Right lobe of liver (tissue), 6 donors: ENCODE measurements around the gene SLC27A3. TPM values are rescaled to one million over a fixed set of nuclear protein-coding genes. Genes with fewer than 3 reads are reported as not detected.
A peak's percentile ranks its signal among the peaks of the same experiment; 100 is the strongest.

Experiments used
- ATAC-seq, 4 donors: fragments of 200-7000 bp; cut with Tn5 transposase; one replicate each; pipeline ENCODE4 v1.9.1; 2020; ENCODE audit warnings: mild to moderate bottlenecking in 4 of 4, moderate library complexity in 4 of 4
- DNase-seq, 3 donors: peaks; one replicate each; pipeline ENCODE4 v3.0.0-alpha.2; 2020
- H3K27ac ChIP-seq, 3 donors: fragments of 200-600 bp; one replicate each; pipeline ENCODE4 v1.8.0; 2022
- H3K27me3 ChIP-seq, 2 donors: fragments of 200-600 bp; one replicate each; pipeline ENCODE4 v1.8.0; 2022
- H3K36me3 ChIP-seq, 4 donors: fragments of 200-600 bp; sonication (generic) in 1 of 4; one replicate each; pipeline versions ENCODE4 v1.5.1 to v1.8.0; 2017 to 2022; ENCODE audit warnings: control low read depth in 1 of 4
- H3K4me1 ChIP-seq, 4 donors: fragments of 200-600 bp; sonication (generic) in 1 of 4; one replicate each; pipeline versions ENCODE4 v1.5.1 to v1.8.0; 2017 to 2022; ENCODE audit warnings: control low read depth in 1 of 4
- H3K4me3 ChIP-seq, 3 donors: fragments of 200-600 bp; one replicate each; pipeline ENCODE4 v1.8.0; 2022
- H3K9me3 ChIP-seq, 4 donors: fragments of 200-600 bp; sonication (generic) in 1 of 4; one replicate each; pipeline versions ENCODE4 v1.5.1 to v1.8.0; 2017 to 2022; ENCODE audit warnings: control low read depth in 1 of 4
- CTCF ChIP-seq, 4 donors: fragments of 200-600 bp in 3 of 4; fragments of 450-650 bp in 1 of 4; IDR thresholded peaks; one replicate each; pipeline versions ENCODE4 v1.5.1 to v1.8.0; 2016 to 2022; ENCODE audit warnings: antibody characterized with exemption in 4 of 4, mild to moderate bottlenecking in 2 of 4
- POLR2A ChIP-seq: fragments of 450-650 bp; IDR thresholded peaks from one replicate; pipeline ENCODE4 v1.6.1; 2017; ENCODE audit warnings: antibody characterized with exemption, mild to moderate bottlenecking
- WGBS: methylation state at CpG from one replicate; pipeline ENCODE4 v1.1.6; 2018; ENCODE audit warnings: low coverage, low lambda C conversion rate; ENCODE audit not compliant: insufficient coverage; ENCODE audit errors: missing lambda C conversion rate; 5-methylcytosine and 5-hydroxymethylcytosine counted together
- intact Hi-C, 2 donors: fragments of 100-400 bp; cut with DNase I; formaldehyde crosslinking; loops; one replicate each; pipeline versions ENCODE4 v1.11.2 to v1.14.1; 2022
- long read RNA-seq: library from polyadenylated mRNA; unstranded; transcript quantifications from one replicate; pipeline ENCODE4 v2.0.0, GENCODE V29; 2019
- total RNA-seq, 6 experiments: library from RNA; depleted of rRNA in 2 of 6; stranded (reverse); fragments of >200 nt in 2 of 6; fragmentation: NEBNext Ultra II Directional in 3 of 6; extraction: Animal tissue kit (Norgen Biotek cat#: 25700) in 3 of 6; gene quantifications; one replicate each; pipeline versions ENCODE4 v1.1.0 to v1.2.4, GENCODE V29; 2016 to 2023
- donor health status: DM: no; HTN: yes; CAD: no.
- donor health status: DM: no; HTN: no; CAD: no.
- donor health status: DM: no; HTN: no; CAD: no.
- donor health status: DM: no; HTN: yes; CAD: no.
- donor health status: DM: no; HTN: yes; CAD: no.

The SLC27A3 gene
- total RNA-seq = 10 to 100 TPM; 25.4 to 50.4 (median 36.9) TPM
- long read RNA-seq = 0 reads

- Histone ChIP-seq H3K36me3 (peaks cover 0 to 28% (median 3%) of the 10 kb centered on the region in 4 donors), H3K4me3 (peak within 1 kb of the TSS; percentile 61 to 73 (median 68)), H3K4me1 (peaks cover 0 to 43% (median 18%) of the 10 kb centered on the region in 4 donors), H3K27me3 (no peaks in the 10 kb centered on the region), H3K27ac (peak within 1 kb of the TSS; percentile 63 to 83 (median 76)), H3K9me3 (no peaks in the 10 kb centered on the region)
- DNase-seq (peak; percentile 80 to 88 (median 84)), ATAC-seq (peak; percentile 61 to 77 (median 69))
- WGBS = under 1% methylated on average over 29 of the region's 35 CpGs
- intact Hi-C loops = loop anchor here in 1 of 2 donors (10.0 kb wide), 1 partner anchor 100 kb away; the partner anchor contains the start of genes ILF2 and NPR1
- TF ChIP-seq CTCF (IDR thresholded peaks at IDR 0.05) (no peak), POLR2A (peak; percentile 14)
These were observed at the start of gene SLC27A3 for GRCh38 chr1:153774780-153775457. SLC27A3 (plus strand) TSS chr1:153775407; CDS start chr1:153775498, 91 bp downstream.

GRCh38 chr1:153727463-153728304 lies 47.5 kb upstream of the SLC27A3 start, which contains the start of gene INTS3:
INTS3 (plus strand) TSS chr1:153728050; CDS start chr1:153728635, 585 bp downstream.
- WGBS = 1% methylated on average over 26 of the region's 49 CpGs
- TF ChIP-seq POLR2A (peak; percentile 46), CTCF (IDR thresholded peaks at IDR 0.05) (no peak)
- ATAC-seq (peak; percentile 98 to 100 (median 99)), DNase-seq (peak; percentile 100)
- intact Hi-C loops = no loop called here
- Histone ChIP-seq H3K36me3 (no peaks in the 10 kb centered on the region), H3K9me3 (no peaks in the 10 kb centered on the region), H3K4me3 (peak within 1 kb of the TSS; percentile 75 to 87 (median 80)), H3K27me3 (no peaks in the 10 kb centered on the region), H3K27ac (peak within 1 kb of the TSS; percentile 93 to 98 (median 95)), H3K4me1 (peaks cover 0 to 16% (median 2%) of the 10 kb centered on the region in 4 donors)

GRCh38 chr1:153728305-153729066 lies 46.7 kb upstream of the SLC27A3 start:
- peak overlapping the region; percentile 93 to 98 (median 95) for H3K27ac ChIP-seq
- intact Hi-C loops = no loop called here
- DNase-seq (peak; percentile 41 to 62 (median 50)), ATAC-seq (peak in 3 of 4 donors; percentile 6 to 22 (median 20))
- H3K4me3 ChIP-seq = peak overlapping the region; percentile 75 to 87 (median 80)
- 0% methylated on average over 18 of the region's 19 CpGs for WGBS
- TF ChIP-seq POLR2A = no peak
- no peak for TF ChIP-seq CTCF (IDR thresholded peaks at IDR 0.05)
- peaks cover 0 to 17% (median 2%) of the 10 kb centered on the region in 4 donors for H3K4me1 ChIP-seq
- H3K27me3 ChIP-seq = no peaks in the 10 kb centered on the region
- H3K36me3 ChIP-seq = no peaks in the 10 kb centered on the region
- H3K9me3 ChIP-seq = no peaks in the 10 kb centered on the region

GRCh38 chr1:153730468-153730988 lies 44.7 kb upstream of the SLC27A3 start:
- Histone ChIP-seq H3K36me3 (no peaks in the 10 kb centered on the region), H3K9me3 (no peaks in the 10 kb centered on the region), H3K4me1 (peaks cover 0 to 28% (median 5%) of the 10 kb centered on the region in 4 donors), H3K27ac (no peak overlapping the region), H3K4me3 (no peak overlapping the region), H3K27me3 (no peaks in the 10 kb centered on the region)
- TF ChIP-seq POLR2A (no peak), CTCF (IDR thresholded peaks at IDR 0.05) (no peak)
- 59% methylated on average over 5 of the region's 5 CpGs for WGBS
- DNase-seq (no peak), ATAC-seq (no peak)
- intact Hi-C loops = no loop called here
